GM10847 (cell line): ENCODE measurements around the gene ZNF423.

ENCODE experiments used
- POLR2A ChIP-seq: IDR thresholded peaks from 2 replicates; pipeline ENCODE4 v1.6.1; 2011; ENCODE audit not compliant: insufficient read length; ENCODE audit errors: extremely low read depth

ZNF423 gene

DNA sequence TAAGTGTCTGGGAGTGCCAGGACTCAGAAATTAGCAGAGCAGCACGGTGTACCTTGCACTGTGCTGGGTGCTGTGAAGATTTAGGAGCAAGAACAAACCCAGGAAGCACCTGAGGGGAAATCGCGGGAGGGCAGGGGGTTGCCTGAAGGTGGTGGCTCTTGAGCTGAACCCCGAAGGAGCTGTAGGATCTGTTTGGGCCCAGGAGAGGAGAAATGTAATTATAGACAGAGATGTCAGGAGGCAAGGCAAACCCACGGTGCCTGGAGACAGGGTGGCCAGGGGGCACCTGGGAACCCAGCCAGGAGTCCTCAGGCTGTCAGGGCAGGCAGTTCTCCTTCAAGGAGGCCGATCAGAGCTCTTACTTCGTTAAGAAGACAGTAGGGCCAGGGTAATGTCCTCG is 373.2 kb downstream of the ZNF423 start:
- no peak for TF ChIP-seq POLR2A

DNA sequence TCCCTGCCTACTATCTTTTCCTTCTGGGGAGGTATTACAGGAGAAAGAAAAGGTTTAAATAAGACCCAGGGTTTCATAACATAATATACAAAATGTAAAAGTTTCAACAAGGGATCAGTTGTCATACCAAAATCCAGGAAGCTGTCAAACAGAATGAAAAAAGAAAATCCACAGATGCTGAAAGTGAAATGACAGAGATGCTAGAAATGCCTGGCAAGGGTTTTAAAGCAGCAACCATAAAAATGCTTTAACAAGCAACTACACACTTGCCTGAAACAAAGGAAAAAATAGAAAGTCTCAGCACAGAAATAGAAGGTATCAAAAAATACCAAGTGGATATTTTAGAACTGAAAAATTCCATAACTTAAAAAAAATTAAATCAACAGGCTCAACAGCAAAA is 377.3 kb downstream of the ZNF423 start:
- TF ChIP-seq POLR2A = no peak

GRCh38 chr16:49478107-49478506 is 377.8 kb downstream of the ZNF423 start:
- TF ChIP-seq POLR2A = no peak

- TF ChIP-seq POLR2A = no peak
These were observed 378.5 kb downstream of the ZNF423 start for GRCh38 chr16:49477250-49477895.

- no peak for TF ChIP-seq POLR2A
These were observed 381.2 kb downstream of the ZNF423 start for GRCh38 chr16:49474741-49475140.

DNA sequence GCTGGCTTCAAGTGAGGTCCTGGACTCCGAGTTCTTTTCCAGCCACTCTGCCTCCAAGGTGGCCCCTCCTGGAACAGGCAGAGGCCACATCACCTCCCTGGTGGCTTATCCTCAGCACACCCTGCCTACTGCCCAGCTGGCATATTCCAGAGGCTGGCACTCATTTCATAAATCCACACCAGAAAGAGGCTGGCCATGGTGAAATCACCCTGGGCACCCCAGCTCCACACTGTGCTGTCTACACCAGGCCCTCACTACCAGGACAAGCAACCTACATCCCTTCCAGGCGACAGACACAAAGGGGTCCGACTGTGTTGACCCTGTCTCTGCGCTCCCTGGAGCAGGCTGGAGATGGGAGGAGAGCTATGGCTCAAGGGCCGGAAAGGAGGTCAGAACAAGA is 382.1 kb downstream of the ZNF423 start:
- no peak for TF ChIP-seq POLR2A

- TF ChIP-seq POLR2A = no peak
These were observed 382.8 kb downstream of the ZNF423 start for GRCh38 chr16:49473131-49473530.

DNA sequence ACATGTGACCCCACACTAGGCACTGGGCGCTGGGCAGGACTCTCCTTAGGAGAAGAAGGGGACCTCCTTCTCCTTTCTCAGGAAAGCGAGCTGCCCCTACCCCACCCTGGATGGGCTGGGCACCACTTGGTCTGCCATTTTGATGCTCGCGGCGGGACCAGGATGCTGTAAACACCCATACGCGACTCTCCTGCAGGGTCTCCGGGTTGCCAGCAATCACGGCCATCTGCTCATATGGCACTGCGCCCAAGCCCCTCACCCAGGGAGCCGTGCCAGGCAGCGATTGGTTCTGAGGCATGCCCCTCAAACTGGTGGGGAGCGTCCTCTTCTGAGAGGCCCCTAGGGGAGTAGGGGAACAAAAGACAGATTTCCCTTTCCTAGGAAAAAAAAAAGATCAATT is 383.3 kb downstream of the ZNF423 start:
- TF ChIP-seq POLR2A = no peak

DNA sequence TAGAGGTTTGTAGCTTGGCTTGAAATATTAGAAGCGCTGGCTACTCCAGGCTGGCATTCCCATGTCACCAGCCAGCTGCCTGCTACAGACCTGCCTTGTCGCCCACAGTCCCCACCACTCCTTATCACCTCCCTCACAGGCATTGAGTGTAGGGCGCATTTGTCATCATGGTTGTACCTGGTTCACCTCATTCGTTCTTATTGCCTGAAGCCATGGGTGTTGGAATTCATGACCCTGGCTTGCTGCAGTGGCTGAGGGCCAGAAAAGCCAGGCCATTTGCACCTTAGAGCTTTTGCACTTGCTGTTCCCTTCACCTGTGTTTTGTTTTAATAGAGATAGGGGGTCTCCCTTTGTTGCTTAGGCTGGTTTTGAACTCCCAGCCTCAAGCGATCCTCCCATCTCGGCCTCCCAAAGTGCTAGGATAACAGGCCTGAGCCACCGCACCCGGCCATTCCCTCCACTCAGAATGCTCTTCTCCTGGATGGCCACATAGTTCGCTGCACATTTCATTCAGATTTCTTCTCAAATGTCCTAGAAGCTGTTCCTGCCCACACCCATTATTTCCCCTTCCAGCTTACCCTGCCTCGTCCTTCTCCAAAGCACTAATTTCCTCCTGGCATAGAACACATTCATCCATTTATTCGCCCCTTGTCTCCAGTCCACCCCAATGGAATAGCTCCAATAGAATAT is 384.7 kb downstream of the ZNF423 start:
- TF ChIP-seq POLR2A = no peak

DNA sequence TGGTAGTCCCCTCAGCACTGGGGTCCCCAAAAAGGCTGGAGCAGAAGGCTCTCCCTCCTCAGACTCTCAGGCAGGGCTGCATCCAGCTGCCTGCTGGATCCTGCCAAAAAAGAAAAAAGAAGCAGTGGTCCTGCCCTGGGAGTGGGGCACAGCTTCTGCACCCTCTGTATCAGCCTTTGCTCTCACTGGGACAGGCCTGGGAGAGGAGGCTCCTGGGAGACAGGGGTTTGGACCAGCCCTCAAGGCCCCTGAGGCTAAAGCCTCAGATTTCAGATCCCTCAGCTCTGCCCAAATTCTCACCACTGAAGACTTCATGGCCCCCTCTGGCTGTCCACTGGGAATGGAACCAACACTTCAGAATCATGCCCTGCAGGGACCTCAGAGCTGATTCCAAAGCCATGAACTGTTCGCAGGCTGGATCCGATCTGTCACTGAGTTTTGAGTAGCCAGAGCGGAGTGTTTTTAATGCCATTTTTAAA is 385.4 kb downstream of the ZNF423 start:
- no peak for TF ChIP-seq POLR2A

DNA sequence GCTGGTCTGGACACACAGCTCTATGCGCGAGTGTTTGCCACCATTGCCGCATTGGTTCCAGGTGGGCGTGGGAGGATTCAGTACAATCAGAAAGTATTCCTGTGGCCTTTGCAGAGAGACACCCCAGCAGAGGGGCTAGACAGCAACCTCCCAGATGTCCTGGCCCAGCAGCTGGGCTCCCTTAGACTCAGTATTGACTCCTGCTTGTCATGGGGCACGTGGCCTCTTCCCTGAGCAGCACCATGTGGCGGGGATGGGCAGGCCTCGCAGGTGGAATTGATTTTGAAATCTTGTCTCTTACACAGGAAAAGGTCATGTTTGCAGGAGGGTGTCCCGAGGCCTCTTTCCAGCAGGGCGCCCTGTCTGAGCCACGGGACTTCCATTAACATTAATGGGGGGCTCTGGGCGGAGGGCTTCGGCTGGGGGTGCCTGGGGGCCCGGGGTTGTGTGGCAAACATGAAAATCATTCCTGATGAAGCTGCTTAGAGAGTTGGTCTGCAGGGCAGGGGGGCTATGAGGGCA is 385.9 kb downstream of the ZNF423 start:
- TF ChIP-seq POLR2A = no peak

GRCh38 chr16:49469311-49469670 is 386.6 kb downstream of the ZNF423 start:
- TF ChIP-seq POLR2A = no peak

- no peak for TF ChIP-seq POLR2A
These were observed 387.2 kb downstream of the ZNF423 start for GRCh38 chr16:49468611-49469310.

DNA sequence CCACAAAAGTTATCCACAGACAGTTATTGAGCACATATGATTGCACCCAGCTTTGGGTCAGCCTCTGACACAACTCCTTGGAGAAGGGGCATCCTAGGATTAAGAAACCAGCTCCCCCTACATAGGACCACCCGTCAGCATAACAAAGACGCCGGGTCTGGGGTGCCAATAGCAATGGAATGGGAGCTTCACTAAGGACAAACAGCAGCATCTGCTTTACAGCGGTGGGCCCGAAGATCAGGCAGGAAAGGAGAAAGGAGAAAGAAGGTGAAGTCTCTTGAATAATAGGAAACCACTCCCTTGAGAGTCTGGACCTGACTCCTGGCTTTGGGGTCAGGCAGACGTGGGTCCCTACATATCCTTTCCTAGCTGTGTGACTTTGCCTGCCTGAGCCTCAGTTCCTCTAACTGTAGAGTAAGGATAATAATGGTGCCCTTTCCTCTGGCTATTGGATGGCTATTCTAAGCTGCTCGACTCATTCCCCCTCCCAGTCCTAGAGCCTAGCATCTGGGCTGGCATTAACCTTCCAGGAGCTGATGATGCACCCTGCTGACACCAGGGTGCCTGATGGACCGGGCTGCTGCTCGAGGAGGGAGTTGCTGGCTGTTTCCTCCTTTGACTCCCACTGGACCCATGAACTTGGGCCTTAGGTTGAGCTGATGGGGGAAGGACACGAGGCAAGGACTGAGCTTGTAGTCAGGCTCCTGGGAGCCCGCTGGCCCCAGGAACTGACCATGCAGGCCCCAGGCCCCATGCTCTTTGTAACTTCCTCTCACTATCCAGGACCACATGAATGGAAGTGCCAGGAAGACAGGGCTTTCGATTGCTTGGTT is 388.2 kb downstream of the ZNF423 start:
- no peak for TF ChIP-seq POLR2A

- TF ChIP-seq POLR2A = no peak
These were observed 389.0 kb downstream of the ZNF423 start for GRCh38 chr16:49466881-49467280.

DNA sequence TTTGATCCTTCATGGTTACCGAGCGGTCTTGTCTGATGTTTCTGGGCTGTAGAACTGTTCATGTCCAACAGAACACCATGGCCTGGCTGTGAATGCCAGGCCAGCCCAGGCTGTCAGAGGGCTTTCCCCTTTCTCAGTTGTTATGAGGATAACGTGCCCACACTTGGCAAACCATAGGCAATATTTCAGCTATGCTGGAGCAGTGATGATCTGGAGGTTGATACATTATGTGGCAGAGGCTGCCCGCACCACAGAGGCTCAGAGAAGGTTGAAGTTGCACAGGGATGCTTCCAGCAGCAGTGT is 389.4 kb downstream of the ZNF423 start:
- no peak for TF ChIP-seq POLR2A
